ENCODE data around the gene LRRC8D.
"Not testable (repeated sequence)": the region's sequence is repeated elsewhere in the genome, so short reads cannot be mapped to it uniquely, and the experiment has no call there.

The LRRC8D gene

GRCh38 chr1:89786628-89787214 is 34.1 kb upstream of the LRRC8D start:
- DNase-seq (ENCODE audit: low read depth): no peak
- no peak overlapping the region for H3K4me3 ChIP-seq (replicated peaks; ENCODE audit: low read depth, low read length)
- no peak for TF ChIP-seq CTCF (IDR thresholded peaks at IDR 0.05; ENCODE audit: low read length, missing control alignments)

- H3K4me3 ChIP-seq (replicated peaks; ENCODE audit: low read depth, low read length): no peak overlapping the region
- DNase-seq (ENCODE audit: low read depth): no peak
- no peak for TF ChIP-seq CTCF (IDR thresholded peaks at IDR 0.05; ENCODE audit: low read length, missing control alignments)
These were observed 30.2 kb upstream of the LRRC8D start for GRCh38 chr1:89790592-89790991.

GRCh38 chr1:89791064-89791726 is 29.6 kb upstream of the LRRC8D start:
- TF ChIP-seq CTCF (IDR thresholded peaks at IDR 0.05; ENCODE audit: low read length, missing control alignments): no peak
- no peak overlapping the region for H3K4me3 ChIP-seq (replicated peaks; ENCODE audit: low read depth, low read length)
- no peak for DNase-seq (ENCODE audit: low read depth)

- DNase-seq (ENCODE audit: low read depth): peak; percentile 56
- no peak overlapping the region for H3K4me3 ChIP-seq (replicated peaks; ENCODE audit: low read depth, low read length)
- no peak for TF ChIP-seq CTCF (IDR thresholded peaks at IDR 0.05; ENCODE audit: low read length, missing control alignments)
These were observed 26.4 kb upstream of the LRRC8D start for GRCh38 chr1:89794406-89794805.

GRCh38 chr1:89795571-89795970 is 25.3 kb upstream of the LRRC8D start:
- not testable (repeated sequence) for H3K4me3 ChIP-seq (replicated peaks; ENCODE audit: low read depth, low read length); DNase-seq (ENCODE audit: low read depth)

- not testable (repeated sequence) for DNase-seq (ENCODE audit: low read depth); H3K4me3 ChIP-seq (replicated peaks; ENCODE audit: low read depth, low read length)
These were observed 23.0 kb upstream of the LRRC8D start for GRCh38 chr1:89797876-89798275.

GRCh38 chr1:89799495-89799894 is 21.3 kb upstream of the LRRC8D start:
- TF ChIP-seq CTCF (IDR thresholded peaks at IDR 0.05; ENCODE audit: low read length, missing control alignments): no peak
- H3K4me3 ChIP-seq (replicated peaks; ENCODE audit: low read depth, low read length): no peak overlapping the region
- DNase-seq (ENCODE audit: low read depth): no peak

- no peak for DNase-seq (ENCODE audit: low read depth)
- no peak for TF ChIP-seq CTCF (IDR thresholded peaks at IDR 0.05; ENCODE audit: low read length, missing control alignments)
- no peak overlapping the region for H3K4me3 ChIP-seq (replicated peaks; ENCODE audit: low read depth, low read length)
These were observed 20.7 kb upstream of the LRRC8D start for GRCh38 chr1:89800022-89800655.

All from fibroblast of pulmonary artery (primary cell).